KBM-7 (cell line): Measurements from ENCODE around the gene GPR68.

ENCODE experiments used
- DNase-seq: peaks from one replicate; pipeline ENCODE4 v3.0.0-alpha.2; 2015
- in situ Hi-C: fragments of 300-500 bp; cut with MboI; formaldehyde crosslinking; loops from 2 replicates; pipeline ENCODE4 v1.14.3; 2020; ENCODE audit warnings: low sequenced_read_pairs, low pct_unique_long_range_greater_than_20kb, mixed read lengths

The GPR68 gene

GRCh38 chr14:91244501-91244901 is at the start of gene GPR68:
Gene GPR68, minus strand, starts transcription at chr14:91244704. Its CDS starts 9,654 bp downstream, at chr14:91235050.
- in situ Hi-C loops = no loop called here
- no peak for DNase-seq

- in situ Hi-C loops = loop anchor here (25.0 kb wide), 1 partner anchor 382 kb away; no protein-coding TSS in a partner anchor
- DNase-seq = no peak
Observed at GRCh38 chr14:91294153-91294552, 49.6 kb upstream of the GPR68 start.

- in situ Hi-C loops = loop anchor here (25.0 kb wide), 1 partner anchor 381 kb away; no protein-coding TSS in a partner anchor
Observed at GRCh38 chr14:91293281-91293680, 48.8 kb upstream of the GPR68 start.

GRCh38 chr14:91292491-91292890 is 48.0 kb upstream of the GPR68 start:
- in situ Hi-C loops = loop anchor here (25.0 kb wide), 1 partner anchor 380 kb away; no protein-coding TSS in a partner anchor
- no peak for DNase-seq

More at GRCh38 chr14:91293281-91293680, 48.8 kb upstream of the GPR68 start:
- no peak for DNase-seq

GRCh38 chr14:91291786-91292405 is 47.4 kb upstream of the GPR68 start:
- no peak for DNase-seq
- in situ Hi-C loops = loop anchor here (25.0 kb wide), 1 partner anchor 380 kb away; no protein-coding TSS in a partner anchor

- no peak for DNase-seq
- in situ Hi-C loops = loop anchor here (25.0 kb wide), 1 partner anchor 379 kb away; no protein-coding TSS in a partner anchor
Observed at GRCh38 chr14:91290986-91291385, 46.5 kb upstream of the GPR68 start.

GRCh38 chr14:91289464-91289863 is 45.0 kb upstream of the GPR68 start:
- DNase-seq = no peak
- in situ Hi-C loops = loop anchor here (10.0 to 25.0 kb wide), 2 partner anchors 105 to 377 kb away; no protein-coding TSS in a partner anchor

GRCh38 chr14:91288876-91289275 is 44.4 kb upstream of the GPR68 start:
- DNase-seq = no peak
- in situ Hi-C loops = loop anchor here (10.0 to 25.0 kb wide), 2 partner anchors 104 to 377 kb away; no protein-coding TSS in a partner anchor

GRCh38 chr14:91286530-91286937 is 42.0 kb upstream of the GPR68 start:
- peak; percentile 84 for DNase-seq
- in situ Hi-C loops = loop anchor here (10.0 to 25.0 kb wide), 2 partner anchors 102 to 374 kb away; no protein-coding TSS in a partner anchor

- in situ Hi-C loops = loop anchor here (10.0 to 25.0 kb wide), 2 partner anchors 100 to 373 kb away; no protein-coding TSS in a partner anchor
- peak; percentile 60 for DNase-seq
Observed at GRCh38 chr14:91284791-91285548, 40.5 kb upstream of the GPR68 start.

- DNase-seq = no peak
- in situ Hi-C loops = loop anchor here (10.0 to 25.0 kb wide), 2 partner anchors 99 to 372 kb away; no protein-coding TSS in a partner anchor
Observed at GRCh38 chr14:91284146-91284790, 39.8 kb upstream of the GPR68 start.

GRCh38 chr14:91283666-91284065 is 39.2 kb upstream of the GPR68 start:
- no peak for DNase-seq
- in situ Hi-C loops = loop anchor here (10.0 to 25.0 kb wide), 2 partner anchors 99 to 371 kb away; no protein-coding TSS in a partner anchor

- in situ Hi-C loops = loop anchor here (10.0 to 25.0 kb wide), 2 partner anchors 98 to 371 kb away; no protein-coding TSS in a partner anchor
- no peak for DNase-seq
Observed at GRCh38 chr14:91282954-91283645, 38.6 kb upstream of the GPR68 start.

GRCh38 chr14:91281346-91281745 is 36.8 kb upstream of the GPR68 start:
- DNase-seq = no peak
- in situ Hi-C loops = loop anchor here (10.0 to 25.0 kb wide), 2 partner anchors 97 to 369 kb away; no protein-coding TSS in a partner anchor

- no peak for DNase-seq
- in situ Hi-C loops = loop anchor here (10.0 to 25.0 kb wide), 2 partner anchors 95 to 368 kb away; no protein-coding TSS in a partner anchor
Observed at GRCh38 chr14:91280129-91280528, 35.6 kb upstream of the GPR68 start.

GRCh38 chr14:91279354-91279753 is 34.9 kb upstream of the GPR68 start:
- in situ Hi-C loops = loop anchor here (25.0 kb wide), 1 partner anchor 367 kb away; no protein-coding TSS in a partner anchor
- no peak for DNase-seq

GRCh38 chr14:91278383-91278715 is 33.8 kb upstream of the GPR68 start:
- DNase-seq = no peak
- in situ Hi-C loops = loop anchor here (25.0 kb wide), 1 partner anchor 366 kb away; no protein-coding TSS in a partner anchor
